ENCODE results near the gene AHCYL2. TPM values are rescaled to one million over a fixed set of nuclear protein-coding genes. Genes with fewer than 3 reads are reported as not detected.

Gene AHCYL2
- total RNA-seq, 2 donors from 2014 or later: 12.1 to 15.9 TPM

- peaks cover 0 to 4% of the 10 kb centered on the region in 2 donors for H3K4me1 Mint-ChIP-seq (ENCODE audit: low read depth in 2 of 2)
- no peaks in the 10 kb centered on the region for H3K9me3 Mint-ChIP-seq
- ATAC-seq: no peak
- DNase-seq (ENCODE audit: low spot score): no peak
- H3K36me3 Mint-ChIP-seq: no peaks in the 10 kb centered on the region
- H3K27ac Mint-ChIP-seq: no peak overlapping the region
- H3K4me3 Mint-ChIP-seq: no peak overlapping the region
- H3K27me3 Mint-ChIP-seq: peaks cover 3 to 16% of the 10 kb centered on the region in 2 donors
These were observed 25.4 kb upstream of the AHCYL2 start for GRCh38 chr7:129199406-129199805.

DNA sequence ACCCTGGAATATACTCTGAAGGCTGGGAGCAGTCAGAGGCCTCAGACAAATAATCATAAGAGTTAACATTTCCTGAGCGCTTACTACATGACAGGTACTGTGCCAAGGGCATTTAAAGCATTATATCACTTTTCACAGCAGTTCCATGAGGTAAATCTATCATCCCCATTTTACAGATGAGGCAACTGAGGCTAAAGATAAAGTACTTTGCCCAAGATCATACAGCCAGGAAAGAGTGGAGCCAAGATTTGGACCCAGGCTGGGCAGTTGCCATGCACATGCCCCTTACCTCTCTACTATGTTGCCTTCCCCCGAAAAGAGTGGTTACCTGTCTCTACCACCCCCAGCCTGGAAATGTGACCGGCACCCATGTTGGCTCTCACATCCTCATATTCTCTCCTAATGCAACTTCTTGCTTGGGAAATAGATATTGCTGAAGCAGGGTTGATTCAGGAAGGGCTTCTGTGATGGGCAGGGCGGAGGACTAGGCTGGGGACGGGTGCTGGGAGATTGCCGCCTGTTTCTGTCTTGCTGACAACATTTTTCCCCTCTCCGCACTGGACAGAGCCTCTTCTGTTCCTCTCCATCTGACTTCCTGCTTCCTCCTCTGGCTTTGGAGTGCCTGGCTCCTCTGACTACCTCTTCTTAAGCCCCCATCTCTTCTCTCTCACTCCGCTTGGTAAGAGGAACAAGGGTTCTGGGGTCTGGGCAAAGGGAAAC is 22.6 kb upstream of the AHCYL2 start:
- Mint-ChIP-seq H3K4me1 (ENCODE audit: low read depth in 2 of 2) (peaks cover 0 to 4% of the 10 kb centered on the region in 2 donors), H3K27me3 (peaks cover 3 to 16% of the 10 kb centered on the region in 2 donors), H3K9me3 (no peaks in the 10 kb centered on the region), H3K4me3 (no peak overlapping the region), H3K36me3 (no peaks in the 10 kb centered on the region), H3K27ac (no peak overlapping the region)
- ATAC-seq (no peak), DNase-seq (ENCODE audit: low spot score) (no peak)

DNA sequence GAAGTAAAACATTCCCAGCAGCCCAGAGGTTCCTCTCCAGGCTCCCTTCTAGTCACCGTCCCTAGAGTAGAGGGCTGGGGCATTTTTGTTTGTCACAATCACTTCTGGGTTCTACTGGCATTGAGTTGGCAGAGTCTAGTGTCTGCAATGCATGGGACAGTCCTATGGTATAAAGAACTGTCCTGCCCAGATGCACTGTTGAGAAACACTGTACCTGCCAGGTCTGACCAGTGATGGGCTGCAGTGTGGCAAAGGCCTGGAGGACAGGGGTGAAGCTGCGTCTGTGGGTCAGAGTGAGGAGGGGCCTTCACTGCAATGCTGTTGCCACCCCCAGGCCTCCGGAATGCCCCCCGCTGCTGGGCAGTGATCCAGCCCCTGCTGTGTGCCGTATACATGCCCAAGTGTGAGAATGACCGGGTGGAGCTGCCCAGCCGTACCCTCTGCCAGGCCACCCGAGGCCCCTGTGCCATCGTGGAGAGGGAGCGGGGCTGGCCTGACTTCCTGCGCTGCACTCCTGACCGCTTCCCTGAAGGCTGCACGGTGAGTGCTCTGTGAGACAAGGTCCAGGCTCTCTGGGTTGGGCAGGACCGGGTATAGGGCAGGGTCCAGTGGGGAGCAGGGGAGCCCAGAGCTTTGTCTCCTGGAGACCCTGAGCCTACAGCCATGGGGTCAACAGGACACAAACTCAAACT is 21.6 kb upstream of the AHCYL2 start:
- Mint-ChIP-seq H3K27ac (no peak overlapping the region), H3K36me3 (no peaks in the 10 kb centered on the region), H3K4me1 (ENCODE audit: low read depth in 2 of 2) (peaks cover 0 to 4% of the 10 kb centered on the region in 2 donors), H3K9me3 (no peaks in the 10 kb centered on the region), H3K4me3 (no peak overlapping the region), H3K27me3 (peaks cover 3 to 12% of the 10 kb centered on the region in 2 donors)
- ATAC-seq (no peak), DNase-seq (ENCODE audit: low spot score) (no peak)

DNA sequence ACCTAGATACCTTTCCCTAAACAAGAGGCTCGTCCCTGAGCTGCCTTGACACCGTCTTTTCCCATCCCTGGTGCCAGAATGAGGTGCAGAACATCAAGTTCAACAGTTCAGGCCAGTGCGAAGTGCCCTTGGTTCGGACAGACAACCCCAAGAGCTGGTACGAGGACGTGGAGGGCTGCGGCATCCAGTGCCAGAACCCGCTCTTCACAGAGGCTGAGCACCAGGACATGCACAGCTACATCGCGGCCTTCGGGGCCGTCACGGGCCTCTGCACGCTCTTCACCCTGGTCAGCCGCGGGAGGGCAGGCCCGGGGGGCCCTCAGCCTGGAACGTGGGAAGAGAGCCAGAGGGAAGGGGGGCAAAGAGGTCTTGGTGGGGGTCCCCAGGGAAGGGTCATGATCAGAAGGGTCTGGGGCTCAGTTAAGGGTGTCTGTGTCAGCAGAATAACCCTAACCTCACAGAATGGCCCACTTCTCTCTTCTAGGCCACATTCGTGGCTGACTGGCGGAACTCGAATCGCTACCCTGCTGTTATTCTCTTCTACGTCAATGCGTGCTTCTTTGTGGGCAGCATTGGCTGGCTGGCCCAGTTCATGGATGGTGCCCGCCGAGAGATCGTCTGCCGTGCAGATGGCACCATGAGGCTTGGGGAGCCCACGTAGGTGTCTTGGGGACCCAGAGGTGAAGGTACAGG is 19.6 kb upstream of the AHCYL2 start:
- no peaks in the 10 kb centered on the region for H3K36me3 Mint-ChIP-seq
- H3K4me3 Mint-ChIP-seq: no peak overlapping the region
- no peak for DNase-seq (ENCODE audit: low spot score)
- H3K4me1 Mint-ChIP-seq (ENCODE audit: low read depth in 2 of 2): no peaks in the 10 kb centered on the region
- H3K27me3 Mint-ChIP-seq: peaks cover 3 to 7% of the 10 kb centered on the region in 2 donors
- peak in 1 of 2 donors; percentile 41 for ATAC-seq
- H3K9me3 Mint-ChIP-seq: no peaks in the 10 kb centered on the region
- no peak overlapping the region for H3K27ac Mint-ChIP-seq

- no peaks in the 10 kb centered on the region for H3K36me3 Mint-ChIP-seq
- ATAC-seq: no peak
- no peak for DNase-seq (ENCODE audit: low spot score)
- no peak overlapping the region for H3K27ac Mint-ChIP-seq
- H3K4me1 Mint-ChIP-seq (ENCODE audit: low read depth in 2 of 2): no peaks in the 10 kb centered on the region
- H3K4me3 Mint-ChIP-seq: no peak overlapping the region
- no peaks in the 10 kb centered on the region for H3K9me3 Mint-ChIP-seq
- peaks cover 3 to 7% of the 10 kb centered on the region in 2 donors for H3K27me3 Mint-ChIP-seq
These were observed 18.6 kb upstream of the AHCYL2 start for GRCh38 chr7:129205987-129206785.

- H3K4me3 Mint-ChIP-seq: no peak overlapping the region
- peaks cover 0 to 3% of the 10 kb centered on the region in 2 donors for H3K27me3 Mint-ChIP-seq
- H3K27ac Mint-ChIP-seq: no peak overlapping the region
- H3K36me3 Mint-ChIP-seq: no peaks in the 10 kb centered on the region
- DNase-seq (ENCODE audit: low spot score) (no peak), ATAC-seq (peak in 1 of 2 donors; percentile 7)
- no peaks in the 10 kb centered on the region for H3K4me1 Mint-ChIP-seq (ENCODE audit: low read depth in 2 of 2)
- H3K9me3 Mint-ChIP-seq: no peaks in the 10 kb centered on the region
These were observed 16.2 kb upstream of the AHCYL2 start for GRCh38 chr7:129208667-129209066.

DNA sequence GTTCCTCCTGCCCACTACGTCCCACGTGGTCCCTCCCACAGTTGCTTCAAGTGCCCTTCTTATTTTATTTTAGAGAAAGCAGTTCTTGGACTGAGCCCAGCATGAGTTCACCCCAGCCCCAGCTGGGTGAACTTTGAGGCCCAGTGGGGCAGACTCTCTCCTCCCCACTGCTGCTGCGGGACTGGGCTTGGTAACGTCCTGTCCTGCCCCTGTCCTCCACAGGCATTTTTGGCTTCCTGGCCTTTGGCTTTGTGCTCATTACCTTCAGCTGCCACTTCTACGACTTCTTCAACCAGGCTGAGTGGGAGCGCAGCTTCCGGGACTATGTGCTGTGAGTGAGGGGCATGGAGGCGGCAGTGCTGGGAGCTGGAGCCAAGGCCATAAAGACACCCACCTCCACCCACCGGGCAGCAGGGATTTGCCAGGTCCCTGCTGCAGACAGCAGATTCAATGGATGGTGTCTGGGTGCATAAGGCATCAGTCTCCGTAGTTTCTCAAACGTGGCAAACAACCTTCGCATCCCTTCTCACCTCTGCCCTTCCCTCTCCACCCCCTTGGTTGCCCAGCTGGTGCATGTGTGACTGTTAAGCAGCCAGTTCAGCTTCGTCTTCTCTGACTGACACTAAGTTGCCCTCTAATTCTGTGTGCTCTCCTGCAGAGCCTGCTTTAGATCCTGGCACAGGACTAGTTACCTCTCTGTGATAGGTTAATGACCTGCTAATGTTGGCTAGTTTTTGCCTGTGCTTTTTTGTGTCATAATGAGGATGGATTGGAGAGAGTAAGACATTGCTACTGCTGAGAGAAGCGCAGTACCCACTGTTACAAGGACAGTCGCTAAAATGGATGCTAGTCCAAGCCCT is 15.5 kb upstream of the AHCYL2 start:
- Mint-ChIP-seq H3K27me3 (peaks cover 0 to 6% of the 10 kb centered on the region in 2 donors), H3K4me3 (no peak overlapping the region), H3K27ac (no peak overlapping the region), H3K36me3 (no peaks in the 10 kb centered on the region), H3K4me1 (ENCODE audit: low read depth in 2 of 2) (no peaks in the 10 kb centered on the region), H3K9me3 (no peaks in the 10 kb centered on the region)
- DNase-seq (ENCODE audit: low spot score) (no peak), ATAC-seq (no peak)

DNA sequence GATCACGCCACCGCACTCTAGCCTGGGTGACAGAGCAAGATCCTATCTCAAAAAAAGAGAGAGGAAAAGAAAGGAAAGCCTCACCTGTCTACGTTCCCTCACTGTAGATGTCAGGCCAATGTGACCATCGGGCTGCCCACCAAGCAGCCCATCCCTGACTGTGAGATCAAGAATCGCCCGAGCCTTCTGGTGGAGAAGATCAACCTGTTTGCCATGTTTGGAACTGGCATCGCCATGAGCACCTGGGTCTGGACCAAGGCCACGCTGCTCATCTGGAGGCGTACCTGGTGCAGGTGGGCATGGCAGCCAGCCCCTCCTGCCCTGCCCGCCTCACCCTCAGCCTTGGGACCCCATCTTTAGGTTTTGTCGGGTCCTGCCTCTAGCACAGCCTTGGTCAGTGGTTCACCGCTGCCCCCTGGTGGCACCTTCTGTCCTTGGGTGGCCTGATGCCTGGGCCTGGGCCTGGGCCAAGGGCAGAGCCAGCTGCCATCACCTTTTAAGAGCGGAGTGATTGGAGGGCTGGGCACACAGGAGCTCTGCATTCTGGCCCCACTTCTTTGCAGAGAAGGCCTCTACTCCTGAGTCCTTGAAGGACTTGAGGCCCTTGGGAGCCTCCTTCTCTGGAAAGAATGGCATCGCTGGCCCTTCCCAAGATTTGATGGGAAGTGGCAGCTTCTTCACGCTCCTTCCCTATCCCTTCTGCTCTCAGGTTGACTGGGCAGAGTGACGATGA is 14.4 kb upstream of the AHCYL2 start:
- Mint-ChIP-seq H3K9me3 (no peaks in the 10 kb centered on the region), H3K36me3 (no peaks in the 10 kb centered on the region), H3K4me3 (no peak overlapping the region), H3K27ac (no peak overlapping the region), H3K4me1 (ENCODE audit: low read depth in 2 of 2) (no peaks in the 10 kb centered on the region), H3K27me3 (peaks cover 0 to 6% of the 10 kb centered on the region in 2 donors)
- ATAC-seq (peak; percentile 76 to 79), DNase-seq (ENCODE audit: low spot score) (peak; percentile 71)

GRCh38 chr7:129210989-129211312 is 13.9 kb upstream of the AHCYL2 start:
- H3K9me3 Mint-ChIP-seq: no peaks in the 10 kb centered on the region
- ATAC-seq (no peak), DNase-seq (ENCODE audit: low spot score) (no peak)
- no peaks in the 10 kb centered on the region for H3K36me3 Mint-ChIP-seq
- peaks cover 0 to 6% of the 10 kb centered on the region in 2 donors for H3K27me3 Mint-ChIP-seq
- no peak overlapping the region for H3K27ac Mint-ChIP-seq
- H3K4me3 Mint-ChIP-seq: no peak overlapping the region
- H3K4me1 Mint-ChIP-seq (ENCODE audit: low read depth in 2 of 2): no peaks in the 10 kb centered on the region

- ATAC-seq: no peak
These were observed 12.7 kb upstream of the AHCYL2 start for GRCh38 chr7:129212126-129212525.

GRCh38 chr7:129212596-129212995 is 12.2 kb upstream of the AHCYL2 start:
- H3K36me3 Mint-ChIP-seq: no peaks in the 10 kb centered on the region

More at GRCh38 chr7:129212126-129212525, 12.7 kb upstream of the AHCYL2 start:
- peaks cover 0 to 6% of the 10 kb centered on the region in 2 donors for H3K27me3 Mint-ChIP-seq
- H3K9me3 Mint-ChIP-seq: no peaks in the 10 kb centered on the region
- no peaks in the 10 kb centered on the region for H3K36me3 Mint-ChIP-seq
- H3K4me3 Mint-ChIP-seq: no peak overlapping the region
- no peak overlapping the region for H3K27ac Mint-ChIP-seq
- no peak for DNase-seq (ENCODE audit: low spot score)
- no peaks in the 10 kb centered on the region for H3K4me1 Mint-ChIP-seq (ENCODE audit: low read depth in 2 of 2)

DNA sequence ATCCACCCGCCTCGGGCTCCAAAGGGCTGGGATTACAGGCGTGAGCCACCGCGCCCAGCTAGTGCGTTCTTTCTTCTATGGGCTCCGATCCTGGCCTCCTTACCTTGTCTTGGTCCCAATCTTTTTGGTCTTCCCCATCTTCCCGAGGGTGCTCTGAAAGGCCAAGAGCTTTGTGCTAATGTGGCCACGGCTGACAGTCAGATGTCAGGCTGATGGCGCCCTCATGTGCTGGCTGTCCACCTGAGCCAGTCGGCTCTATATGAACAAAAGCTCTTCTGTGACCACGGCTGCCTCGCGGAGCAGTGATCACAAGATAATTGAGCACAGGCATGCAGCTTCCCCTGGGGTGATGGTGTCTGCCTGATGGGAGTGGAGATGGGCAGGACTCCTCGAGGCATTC is 11.0 kb upstream of the AHCYL2 start:
- Mint-ChIP-seq H3K4me1 (ENCODE audit: low read depth in 2 of 2) (no peaks in the 10 kb centered on the region), H3K27ac (no peak overlapping the region), H3K36me3 (no peaks in the 10 kb centered on the region), H3K27me3 (peaks cover 6 to 9% of the 10 kb centered on the region in 2 donors), H3K4me3 (no peak overlapping the region), H3K9me3 (no peaks in the 10 kb centered on the region)
- DNase-seq (ENCODE audit: low spot score) (no peak), ATAC-seq (no peak)

More at GRCh38 chr7:129212596-129212995, 12.2 kb upstream of the AHCYL2 start:
- Mint-ChIP-seq H3K27me3 (peaks cover 0 to 6% of the 10 kb centered on the region in 2 donors), H3K4me1 (ENCODE audit: low read depth in 2 of 2) (no peaks in the 10 kb centered on the region), H3K27ac (no peak overlapping the region), H3K4me3 (no peak overlapping the region), H3K9me3 (no peaks in the 10 kb centered on the region)
- ATAC-seq: no peak
- DNase-seq (ENCODE audit: low spot score): no peak

Data from natural killer cell treated with Interleukin-12 subunit alpha and Interleukin-12 subunit beta and Interleukin-15 and Interleukin-18, amount 100 ng/mL, for 72 hours (primary cell).